Colonic mucosa (tissue), 4 donors: ENCODE results near the gene CHDH. TPM values are rescaled to one million over a fixed set of nuclear protein-coding genes. Genes with fewer than 3 reads are reported as not detected.

Experiments used
- DNase-seq: peaks from one replicate; pipeline ENCODE4 v3.0.0-alpha.2; 2020
- H3K27ac ChIP-seq: fragments of 200-600 bp; one replicate; pipeline ENCODE4 v1.8.0; 2021
- H3K27me3 ChIP-seq: fragments of 200-600 bp; one replicate; pipeline ENCODE4 v1.8.0; 2021
- H3K36me3 ChIP-seq: fragments of 200-600 bp; one replicate; pipeline ENCODE4 v1.8.0; 2021
- H3K4me1 ChIP-seq: fragments of 200-600 bp; one replicate; pipeline ENCODE4 v1.8.0; 2021; ENCODE audit warnings: mild to moderate bottlenecking
- H3K4me3 ChIP-seq: fragments of 200-600 bp; one replicate; pipeline ENCODE4 v1.8.0; 2021
- H3K9ac ChIP-seq, 2 donors: one replicate each; pipeline ENCODE4 v1.7.0; 2013; ENCODE audit warnings: control low read depth in 2 of 2, low read depth in 2 of 2, low read length in 2 of 2
- H3K9me3 ChIP-seq: fragments of 200-600 bp; one replicate; pipeline ENCODE4 v1.8.0; 2021
- intact Hi-C: fragments of 100-400 bp; cut with DNase I; formaldehyde crosslinking; loops from one replicate; pipeline ENCODE4 v1.14.1; 2022
- total RNA-seq, 2 donors: library from RNA; stranded (reverse); fragmentation: NEBNext Ultra II Directional in 1 of 2; extraction: Animal tissue kit (Norgen Biotek cat#: 25700) in 1 of 2; gene quantifications; one replicate each; pipeline ENCODE4 v1.2.1, GENCODE V29; 2021
- TF ChIP-seq, protein P1 (sequence below): fragments of 200-600 bp; IDR thresholded peaks from one replicate; pipeline ENCODE4 v1.8.0; 2022; ENCODE audit warnings: antibody characterized with exemption, mild to moderate bottlenecking
- donor health status: healthy.
- donor health status: DM: no; HTN: no; CAD: no.
- donor health status: DM: no; HTN: no; CAD: no.

Gene CHDH
- total RNA-seq, 2 donors from 2014 or later, result 41.5 to 48.6 TPM

DNA sequence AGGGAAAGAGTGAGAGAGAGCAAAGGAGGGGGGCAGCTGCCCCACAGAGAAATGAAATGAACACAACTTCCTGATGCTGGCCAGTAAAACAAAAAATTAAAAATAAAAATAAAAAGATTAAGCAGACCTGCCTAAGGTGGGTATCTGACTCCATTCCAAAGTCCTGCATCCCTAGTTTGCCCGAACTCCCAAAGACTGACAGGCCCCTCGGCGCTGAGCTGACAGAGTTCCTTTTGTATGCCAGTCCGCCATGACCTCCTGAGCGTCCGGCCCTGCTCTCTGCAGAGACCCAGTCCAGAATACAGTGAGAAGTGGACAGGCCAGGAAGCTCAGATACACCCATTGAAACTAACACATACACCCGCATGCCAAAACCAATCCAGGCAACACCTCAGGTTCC lies 54.9 kb downstream of the CHDH start:
- DNase-seq, result no peak
- intact Hi-C loops, result no loop called here
- H3K36me3 ChIP-seq, result no peaks in the 10 kb centered on the region
- no peak overlapping the region for H3K9ac ChIP-seq
- H3K9me3 ChIP-seq, result no peaks in the 10 kb centered on the region
- H3K4me1 ChIP-seq, result no peaks in the 10 kb centered on the region
- no peaks in the 10 kb centered on the region for H3K27me3 ChIP-seq
- no peak overlapping the region for H3K27ac ChIP-seq
- H3K4me3 ChIP-seq, result no peak overlapping the region
- TF ChIP-seq, protein P1, sequence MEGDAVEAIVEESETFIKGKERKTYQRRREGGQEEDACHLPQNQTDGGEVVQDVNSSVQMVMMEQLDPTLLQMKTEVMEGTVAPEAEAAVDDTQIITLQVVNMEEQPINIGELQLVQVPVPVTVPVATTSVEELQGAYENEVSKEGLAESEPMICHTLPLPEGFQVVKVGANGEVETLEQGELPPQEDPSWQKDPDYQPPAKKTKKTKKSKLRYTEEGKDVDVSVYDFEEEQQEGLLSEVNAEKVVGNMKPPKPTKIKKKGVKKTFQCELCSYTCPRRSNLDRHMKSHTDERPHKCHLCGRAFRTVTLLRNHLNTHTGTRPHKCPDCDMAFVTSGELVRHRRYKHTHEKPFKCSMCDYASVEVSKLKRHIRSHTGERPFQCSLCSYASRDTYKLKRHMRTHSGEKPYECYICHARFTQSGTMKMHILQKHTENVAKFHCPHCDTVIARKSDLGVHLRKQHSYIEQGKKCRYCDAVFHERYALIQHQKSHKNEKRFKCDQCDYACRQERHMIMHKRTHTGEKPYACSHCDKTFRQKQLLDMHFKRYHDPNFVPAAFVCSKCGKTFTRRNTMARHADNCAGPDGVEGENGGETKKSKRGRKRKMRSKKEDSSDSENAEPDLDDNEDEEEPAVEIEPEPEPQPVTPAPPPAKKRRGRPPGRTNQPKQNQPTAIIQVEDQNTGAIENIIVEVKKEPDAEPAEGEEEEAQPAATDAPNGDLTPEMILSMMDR, result no peak

DNA sequence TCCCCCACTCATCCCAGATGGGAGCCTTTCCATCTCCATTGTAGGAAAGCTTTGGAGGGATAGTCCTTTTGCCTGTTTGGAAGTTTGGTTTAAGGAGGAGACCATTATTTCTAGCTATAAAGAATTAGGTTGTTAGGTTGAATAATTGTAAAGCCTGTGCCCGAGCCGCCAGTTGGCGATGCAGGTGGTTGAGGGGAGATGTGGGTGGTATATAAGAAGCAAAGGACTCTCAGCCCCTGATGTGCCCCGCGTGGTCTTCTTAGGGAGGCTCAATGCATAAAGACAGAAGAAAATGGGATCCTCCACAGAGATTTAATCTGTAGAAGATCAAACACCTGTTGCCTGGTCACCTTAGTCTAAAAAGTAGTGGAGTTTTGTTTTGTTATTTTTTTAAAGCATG lies 55.7 kb downstream of the CHDH start:
- no peak for DNase-seq
- H3K27me3 ChIP-seq, result no peaks in the 10 kb centered on the region
- no peaks in the 10 kb centered on the region for H3K9me3 ChIP-seq
- no peak overlapping the region for H3K27ac ChIP-seq
- H3K4me3 ChIP-seq, result no peak overlapping the region
- H3K9ac ChIP-seq, result no peak overlapping the region
- H3K4me1 ChIP-seq, result no peaks in the 10 kb centered on the region
- H3K36me3 ChIP-seq, result no peaks in the 10 kb centered on the region
- intact Hi-C loops, result no loop called here
- TF ChIP-seq, protein P1, result no peak

DNA sequence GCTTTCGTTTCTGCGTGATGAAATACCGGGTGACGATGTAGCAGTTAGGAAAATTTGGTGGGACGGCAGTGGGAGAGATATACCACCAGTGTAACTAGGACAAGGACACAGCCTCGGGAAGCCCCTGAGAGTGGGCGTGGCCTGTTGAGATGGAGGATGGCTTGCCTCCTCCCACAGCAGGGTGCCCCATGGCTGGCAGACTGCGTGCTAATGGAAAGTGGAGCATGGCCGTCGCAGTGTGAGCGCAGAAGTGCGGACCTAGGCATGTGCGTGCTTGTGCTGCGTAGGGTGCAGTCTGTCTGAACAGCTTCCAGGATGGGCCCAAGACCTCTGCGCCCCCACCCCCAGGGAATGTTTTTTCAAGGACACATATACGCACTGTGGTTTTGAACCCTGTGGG lies 56.8 kb downstream of the CHDH start:
- TF ChIP-seq, protein P1, result no peak
- Histone ChIP-seq H3K4me1 (no peaks in the 10 kb centered on the region), H3K27me3 (no peaks in the 10 kb centered on the region), H3K27ac (no peak overlapping the region), H3K9ac (no peak overlapping the region), H3K4me3 (no peak overlapping the region), H3K9me3 (no peaks in the 10 kb centered on the region), H3K36me3 (no peaks in the 10 kb centered on the region)
- intact Hi-C loops, result no loop called here
- DNase-seq, result no peak

DNA sequence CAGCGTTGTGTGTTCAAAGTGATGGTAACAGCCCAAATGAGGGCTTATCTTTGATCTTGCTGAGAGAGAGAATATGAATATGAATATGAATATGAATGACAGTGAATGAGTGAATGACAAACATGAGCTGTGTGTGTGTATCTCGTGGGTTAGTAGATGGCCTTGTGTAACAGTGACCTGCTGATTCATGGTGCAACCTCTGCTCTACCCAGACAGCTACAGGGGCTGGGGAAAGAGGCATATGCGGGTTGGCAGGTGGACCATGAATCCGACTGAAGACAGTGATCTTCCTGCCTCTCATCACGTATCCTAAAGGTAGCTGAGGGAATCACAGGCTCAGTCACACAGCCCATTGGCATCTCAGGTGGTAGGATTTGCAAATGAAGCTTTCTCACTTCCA lies 58.2 kb downstream of the CHDH start:
- Histone ChIP-seq H3K36me3 (no peaks in the 10 kb centered on the region), H3K4me3 (no peak overlapping the region), H3K9me3 (no peaks in the 10 kb centered on the region), H3K27me3 (no peaks in the 10 kb centered on the region), H3K9ac (no peak overlapping the region), H3K4me1 (no peaks in the 10 kb centered on the region), H3K27ac (no peak overlapping the region)
- intact Hi-C loops, result no loop called here
- TF ChIP-seq, protein P1, result no peak
- DNase-seq, result no peak

DNA sequence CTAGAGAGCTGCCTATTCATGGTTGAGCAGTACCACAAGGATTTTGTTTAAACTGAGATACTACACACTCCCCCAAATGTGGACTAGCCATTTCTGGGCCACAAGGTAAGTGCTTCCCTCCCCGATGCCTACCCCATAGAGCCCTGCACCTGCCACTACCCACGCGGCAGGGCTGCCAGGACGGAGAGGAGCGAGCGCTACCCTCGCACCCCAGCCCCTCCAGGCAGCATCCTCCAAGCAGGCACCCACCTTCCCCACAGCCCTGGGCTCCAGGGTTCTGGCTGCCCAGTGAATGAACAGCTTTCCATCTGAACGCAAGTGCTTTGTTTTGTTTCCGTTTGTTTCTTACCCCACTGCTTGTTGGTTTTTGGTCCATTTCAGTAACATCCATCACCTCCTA lies 59.2 kb downstream of the CHDH start:
- intact Hi-C loops, result no loop called here
- TF ChIP-seq, protein P1, result no peak
- H3K27ac ChIP-seq, result no peak overlapping the region
- no peaks in the 10 kb centered on the region for H3K4me1 ChIP-seq
- no peaks in the 10 kb centered on the region for H3K27me3 ChIP-seq
- no peak overlapping the region for H3K9ac ChIP-seq
- no peak overlapping the region for H3K4me3 ChIP-seq
- no peak for DNase-seq
- H3K9me3 ChIP-seq, result no peaks in the 10 kb centered on the region
- H3K36me3 ChIP-seq, result no peaks in the 10 kb centered on the region

DNA sequence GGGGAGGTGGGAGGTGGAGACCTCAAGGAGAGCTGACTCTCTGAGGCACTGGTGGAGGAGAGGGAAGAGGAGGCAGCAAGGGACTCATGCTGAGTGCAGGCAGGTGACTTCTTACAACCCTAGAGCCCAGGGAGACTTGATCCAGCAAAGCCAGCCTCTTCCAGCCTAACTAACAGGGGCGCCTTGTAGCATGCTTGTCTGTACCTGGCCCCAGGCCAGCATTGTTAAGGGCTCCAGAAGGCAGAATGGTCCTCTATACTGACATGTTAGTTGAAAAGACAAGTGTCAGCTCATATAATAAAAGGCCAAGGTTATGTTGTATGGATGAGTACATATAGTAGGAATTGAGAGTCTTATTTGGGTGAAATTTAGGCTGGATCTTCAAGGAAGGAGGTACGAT lies 65.4 kb downstream of the CHDH start:
- intact Hi-C loops, result no loop called here

More for the DNA sequence above, 65.4 kb downstream of the CHDH start:
- no peaks in the 10 kb centered on the region for H3K36me3 ChIP-seq
- TF ChIP-seq, protein P1, result no peak
- H3K9me3 ChIP-seq, result no peaks in the 10 kb centered on the region
- H3K27me3 ChIP-seq, result no peaks in the 10 kb centered on the region
- no peak overlapping the region for H3K9ac ChIP-seq
- no peak overlapping the region for H3K27ac ChIP-seq
- H3K4me3 ChIP-seq, result no peak overlapping the region
- no peaks in the 10 kb centered on the region for H3K4me1 ChIP-seq
- DNase-seq, result no peak
